ENCODE results near the gene SLC4A9.
A peak's percentile ranks its signal among the peaks of the same experiment; 100 is the strongest.

The SLC4A9 gene

DNA sequence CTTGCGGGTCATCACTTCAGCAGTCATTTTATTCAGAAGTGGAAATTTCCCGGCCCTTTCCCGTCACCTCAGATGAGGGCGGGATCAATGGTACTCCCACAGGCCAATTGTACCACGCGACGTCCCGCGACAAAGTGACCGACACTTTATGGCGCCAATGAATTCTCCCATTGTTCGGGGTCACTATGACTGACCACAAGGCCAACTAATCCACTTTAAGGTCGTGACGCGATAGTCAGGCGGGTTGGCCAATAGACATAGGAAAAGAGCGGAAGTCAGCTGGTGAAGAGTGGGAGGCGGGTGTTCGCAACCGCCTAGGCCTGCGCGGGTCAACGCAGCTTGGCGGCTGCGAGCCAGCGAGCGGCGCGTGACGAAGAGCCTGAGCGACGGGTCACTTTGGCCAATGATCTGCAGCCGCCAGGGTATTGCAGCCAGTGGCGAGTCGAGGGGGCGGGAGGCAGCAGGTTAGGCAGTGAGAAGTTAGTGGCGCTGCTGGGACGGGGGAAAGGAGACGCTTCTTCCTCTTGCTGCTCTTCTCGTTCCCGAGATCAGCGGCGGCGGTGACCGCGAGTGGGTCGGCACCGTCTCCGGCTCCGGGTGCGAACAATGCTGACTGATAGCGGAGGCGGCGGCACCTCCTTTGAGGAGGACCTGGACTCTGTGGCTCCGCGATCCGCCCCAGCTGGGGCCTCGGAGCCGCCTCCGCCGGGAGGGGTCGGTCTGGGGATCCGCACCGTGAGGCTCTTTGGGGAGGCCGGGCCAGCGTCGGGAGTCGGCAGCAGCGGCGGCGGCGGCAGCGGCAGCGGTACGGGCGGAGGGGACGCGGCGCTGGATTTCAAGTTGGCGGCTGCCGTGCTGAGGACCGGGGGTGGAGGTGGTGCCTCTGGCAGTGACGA lies 41.6 kb downstream of the SLC4A9 start, which contains the start of gene ANKHD1:
Gene ANKHD1 (plus strand): TSS at position 472 of the 896 bp plus-strand sequence. CDS start 135 bp downstream, at position 607.
- TF ChIP-seq CTCF (IDR thresholded peaks at IDR 0.05; ENCODE audit: extremely low read depth, missing control alignments): no peak
- peak; percentile 95 for DNase-seq (ENCODE audit: low spot score)

DNA sequence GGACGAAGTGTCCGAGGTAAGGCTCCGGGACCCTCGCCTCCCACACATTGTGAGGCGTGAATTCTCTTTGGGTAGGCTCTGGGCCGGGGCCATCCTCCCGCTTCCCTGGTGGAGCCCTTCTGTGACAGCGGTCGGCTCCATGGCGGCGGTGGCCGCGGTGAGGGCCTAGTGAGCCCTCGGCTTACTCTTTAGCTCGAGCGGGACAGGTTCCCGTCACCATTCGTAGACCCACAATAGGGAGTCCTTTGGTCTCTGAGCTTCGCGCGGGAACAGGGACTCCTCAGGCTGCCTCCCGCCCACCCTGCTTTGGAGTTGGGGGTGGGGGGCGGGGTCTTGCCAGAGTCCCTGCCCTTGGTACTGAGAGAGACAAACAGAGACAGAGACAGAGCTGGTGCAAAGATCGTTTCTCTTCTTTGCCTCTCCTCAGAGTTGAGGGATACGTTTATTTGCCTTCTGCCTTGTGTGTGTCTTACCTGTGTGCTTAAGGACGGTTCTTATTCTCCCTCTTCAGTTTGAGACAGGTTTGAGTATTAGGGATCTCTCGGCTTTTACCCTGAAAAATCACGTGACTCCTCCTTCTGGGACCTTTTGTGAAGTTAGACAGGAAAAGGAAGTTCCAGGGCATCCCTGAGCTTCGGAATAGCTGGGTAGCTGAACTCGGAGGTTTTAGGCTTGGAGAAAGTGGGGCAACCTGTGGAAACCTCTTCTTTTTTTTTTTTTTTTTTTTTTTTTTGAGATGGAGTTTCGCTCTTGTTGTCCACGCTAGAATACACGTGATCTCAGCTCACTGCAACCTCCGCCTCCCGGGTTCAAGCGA lies 42.5 kb downstream of the SLC4A9 start:
- no peak for DNase-seq (ENCODE audit: low spot score)
- no peak for TF ChIP-seq CTCF (IDR thresholded peaks at IDR 0.05; ENCODE audit: extremely low read depth, missing control alignments)

GRCh38 chr5:140403613-140404012 lies 43.6 kb downstream of the SLC4A9 start:
- no peak for DNase-seq (ENCODE audit: low spot score)
- TF ChIP-seq CTCF (IDR thresholded peaks at IDR 0.05; ENCODE audit: extremely low read depth, missing control alignments): no peak

GRCh38 chr5:140408750-140409241 lies 48.8 kb downstream of the SLC4A9 start:
- no peak for TF ChIP-seq CTCF (IDR thresholded peaks at IDR 0.05; ENCODE audit: extremely low read depth, missing control alignments)
- no peak for DNase-seq (ENCODE audit: low spot score)

GRCh38 chr5:140413230-140413629 lies 53.2 kb downstream of the SLC4A9 start:
- TF ChIP-seq CTCF (IDR thresholded peaks at IDR 0.05; ENCODE audit: extremely low read depth, missing control alignments): no peak
- no peak for DNase-seq (ENCODE audit: low spot score)

- TF ChIP-seq CTCF (IDR thresholded peaks at IDR 0.05; ENCODE audit: extremely low read depth, missing control alignments): no peak
- no peak for DNase-seq (ENCODE audit: low spot score)
Observed at GRCh38 chr5:140417235-140417634, 57.2 kb downstream of the SLC4A9 start.

All from GM20000 (cell line).